Ovary (tissue), 9 donors: ENCODE data around the gene TOR3A. TPM values are rescaled to one million over a fixed set of nuclear protein-coding genes. Genes with fewer than 3 reads are reported as not detected.

Experiments used
- DNase-seq, 5 donors: peaks; one replicate each; pipeline ENCODE4 v3.0.0-alpha.2; 2019 to 2020
- H3K27ac ChIP-seq, 2 donors: fragments of 200-600 bp; one replicate each; pipeline versions ENCODE4 v1.5.1 to v1.8.0; 2019 to 2022
- H3K27me3 ChIP-seq: fragments of 200-600 bp; one replicate; pipeline ENCODE4 v1.8.0; 2022
- H3K36me3 ChIP-seq: fragments of 200-600 bp; sonication (generic); one replicate; pipeline ENCODE4 v1.5.1; 2019
- H3K4me1 ChIP-seq: one replicate; pipeline ENCODE4 v1.8.1; 2013; ENCODE audit warnings: mild to moderate bottlenecking, moderate library complexity; ENCODE audit not compliant: insufficient read depth
- H3K4me3 ChIP-seq: fragments of 200-600 bp; sonication (generic); one replicate; pipeline ENCODE4 v1.5.1; 2017
- H3K9me3 ChIP-seq, 2 donors: fragments of 200-600 bp in 1 of 2; sonication (generic) in 1 of 2; one replicate each; pipeline versions ENCODE4 v1.5.1 to v1.8.1; 2013 to 2019; ENCODE audit warnings: mild to moderate bottlenecking in 1 of 2, moderate library complexity in 1 of 2
- EP300 ChIP-seq: sonication (generic); formaldehyde crosslinking; IDR thresholded peaks from one replicate; pipeline ENCODE4 v1.6.1; 2017; ENCODE audit warnings: antibody characterized with exemption
- POLR2A ChIP-seq: fragments of 450-650 bp; IDR thresholded peaks from one replicate; pipeline ENCODE4 v1.6.1; 2017; ENCODE audit warnings: antibody characterized with exemption, mild to moderate bottlenecking, moderate library complexity
- WGBS, 3 donors: extraction: QIAGEN DNeasy Blood & Tissue Kit in 1 of 3; methylation state at CpG; one replicate each; pipeline versions ENCODE4 v1.1.5 to v1.1.7; 2013 to 2017; 5-methylcytosine and 5-hydroxymethylcytosine counted together
- intact Hi-C, 4 donors: fragments of 100-400 bp; cut with DNase I; formaldehyde crosslinking; loops; one replicate each; pipeline versions ENCODE4 v1.11.0 to v1.15.1; 2022 to 2023
- polyA plus RNA-seq, 2 donors: library from polyadenylated mRNA; stranded (reverse); fragments of 200-250 nt in 1 of 2; fragments of 350-450 nt in 1 of 2; fragmentation: Illumina TruSeq in 1 of 2; extraction: RNeasy Lipid Tissue Mini Kit (QIAGEN cat#74804) in 1 of 2; gene quantifications; one replicate each; pipeline ENCODE4 v1.2.3, GENCODE V29; 2013 to 2014
- total RNA-seq, 7 donors: library from RNA; depleted of rRNA in 2 of 7; stranded (reverse); fragments of >200 nt in 2 of 7; fragmentation: NEBNext Ultra II Directional in 3 of 7; extraction: Animal tissue kit (Norgen Biotek cat#: 25700) in 3 of 7; gene quantifications; one replicate each; pipeline versions ENCODE4 v1.1.0 to v1.2.4, GENCODE V29; 2016 to 2023
- TF ChIP-seq, protein P1 (sequence below), 3 donors: fragments of 450-650 bp in 2 of 3; fragments of 200-600 bp in 1 of 3; IDR thresholded peaks; one replicate each; pipeline versions ENCODE4 v1.5.1 to v1.8.0; 2016 to 2022; ENCODE audit warnings: antibody characterized with exemption in 3 of 3, mild to moderate bottlenecking in 1 of 3
- donor health status: DM: no; HTN: no; CAD: no; lungs with moderate emphysema.
- donor health status: DM: no; HTN: no; CAD: no.
- donor health status: Bipolar disorder and iron deficiency.
- donor health status: DM: yes; HTN: yes; CAD: no.
- donor health status: DM: no; HTN: no; CAD: no.
- donor health status: DM: yes; HTN: yes; CAD: no.

Gene TOR3A
- total and polyA plus RNA-seq, 9 donors = 17.8 to 55.0 (median 26.1) TPM

DNA sequence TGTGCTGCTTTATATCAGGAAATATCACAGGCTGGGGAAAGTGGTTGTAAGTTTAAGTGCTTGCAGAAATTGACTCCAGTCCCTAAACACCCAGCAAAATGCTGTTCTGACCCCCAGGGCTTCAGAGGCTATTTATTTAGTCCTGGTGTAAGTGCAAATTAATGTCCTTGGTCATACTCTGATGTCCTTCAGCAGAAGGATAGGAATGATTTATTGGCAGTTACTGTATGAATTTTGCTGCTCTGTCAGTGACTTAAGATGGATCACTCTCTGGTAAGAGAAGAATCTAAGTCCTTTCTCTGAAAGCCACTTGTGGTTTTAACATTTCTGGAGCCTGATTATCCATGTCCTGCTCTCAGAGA, 34.3 kb upstream of the TOR3A start:
- Histone ChIP-seq H3K4me1 (no peaks in the 10 kb centered on the region), H3K36me3 (no peaks in the 10 kb centered on the region), H3K4me3 (no peak overlapping the region), H3K27me3 (no peaks in the 10 kb centered on the region), H3K27ac (no peak overlapping the region), H3K9me3 (no peaks in the 10 kb centered on the region)
- TF ChIP-seq, protein P1, sequence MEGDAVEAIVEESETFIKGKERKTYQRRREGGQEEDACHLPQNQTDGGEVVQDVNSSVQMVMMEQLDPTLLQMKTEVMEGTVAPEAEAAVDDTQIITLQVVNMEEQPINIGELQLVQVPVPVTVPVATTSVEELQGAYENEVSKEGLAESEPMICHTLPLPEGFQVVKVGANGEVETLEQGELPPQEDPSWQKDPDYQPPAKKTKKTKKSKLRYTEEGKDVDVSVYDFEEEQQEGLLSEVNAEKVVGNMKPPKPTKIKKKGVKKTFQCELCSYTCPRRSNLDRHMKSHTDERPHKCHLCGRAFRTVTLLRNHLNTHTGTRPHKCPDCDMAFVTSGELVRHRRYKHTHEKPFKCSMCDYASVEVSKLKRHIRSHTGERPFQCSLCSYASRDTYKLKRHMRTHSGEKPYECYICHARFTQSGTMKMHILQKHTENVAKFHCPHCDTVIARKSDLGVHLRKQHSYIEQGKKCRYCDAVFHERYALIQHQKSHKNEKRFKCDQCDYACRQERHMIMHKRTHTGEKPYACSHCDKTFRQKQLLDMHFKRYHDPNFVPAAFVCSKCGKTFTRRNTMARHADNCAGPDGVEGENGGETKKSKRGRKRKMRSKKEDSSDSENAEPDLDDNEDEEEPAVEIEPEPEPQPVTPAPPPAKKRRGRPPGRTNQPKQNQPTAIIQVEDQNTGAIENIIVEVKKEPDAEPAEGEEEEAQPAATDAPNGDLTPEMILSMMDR (IDR thresholded peaks at IDR 0.05) = no peak
- TF ChIP-seq EP300 = no peak
- no peak for TF ChIP-seq POLR2A
- intact Hi-C loops = loop anchor here in 1 of 4 donors (5.0 kb wide), 1 partner anchor 1640 kb away; no protein-coding TSS in a partner anchor
- DNase-seq = no peak

DNA sequence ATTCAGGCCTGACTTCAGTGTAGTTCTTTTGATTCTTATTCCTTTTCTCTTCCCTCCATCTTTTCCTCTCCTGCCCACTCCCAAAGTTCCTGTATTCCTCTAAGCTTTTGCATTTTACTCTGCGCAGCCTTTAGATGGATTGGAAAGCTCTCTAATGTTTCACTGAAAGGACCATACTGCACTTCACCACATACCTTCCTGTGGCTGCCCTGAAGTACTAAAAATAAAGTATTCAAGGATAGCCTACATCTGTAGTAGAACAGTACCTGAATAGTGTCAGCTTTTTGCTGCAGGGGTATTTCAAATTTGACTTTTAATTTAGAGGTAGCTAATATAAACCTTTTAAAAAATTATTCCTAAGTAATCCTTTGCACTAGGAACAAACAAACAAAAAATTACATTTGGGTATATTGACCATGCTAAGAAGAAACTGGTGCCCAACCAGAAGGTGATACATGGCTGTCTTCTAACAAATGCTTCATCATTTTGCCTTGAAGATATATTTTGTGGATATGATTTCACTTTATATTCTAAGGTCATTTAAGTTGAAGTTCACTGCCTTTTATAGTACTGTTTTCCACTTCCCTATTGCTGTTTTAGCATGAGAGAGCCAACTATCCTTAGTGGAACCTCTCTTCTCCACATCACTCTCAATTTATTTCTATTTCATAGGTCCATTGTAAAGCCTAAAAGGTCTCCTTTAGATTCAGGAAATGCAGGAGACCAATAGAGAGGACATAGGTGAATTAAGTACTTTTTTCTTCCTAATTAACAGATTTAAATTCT, 33.3 kb upstream of the TOR3A start:
- H3K27ac ChIP-seq = no peak overlapping the region

DNA sequence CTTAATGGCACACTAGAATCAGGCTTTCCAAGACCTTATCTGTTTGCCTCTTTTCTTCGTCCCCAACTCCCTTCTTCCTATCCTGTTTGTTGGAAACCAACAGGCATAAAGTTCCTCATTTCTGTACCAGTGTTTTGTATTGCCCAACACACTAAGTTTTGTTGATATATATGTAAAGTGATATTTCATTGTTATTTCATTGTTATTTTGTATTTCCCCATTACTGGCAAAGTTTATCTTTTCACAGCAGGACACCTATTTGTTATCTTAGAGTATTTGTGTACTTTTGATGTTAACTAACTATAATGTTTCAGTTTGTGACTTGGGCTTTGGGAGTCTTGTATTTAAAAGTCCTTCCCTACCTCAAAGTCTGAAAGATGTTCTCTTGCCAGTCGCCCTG, 29.1 kb upstream of the TOR3A start:
- TF ChIP-seq, protein P1 (IDR thresholded peaks at IDR 0.05) = no peak
- TF ChIP-seq EP300 (no peak), POLR2A (no peak)
- Histone ChIP-seq H3K36me3 (no peaks in the 10 kb centered on the region), H3K27ac (no peak overlapping the region), H3K9me3 (no peaks in the 10 kb centered on the region), H3K4me3 (no peak overlapping the region), H3K4me1 (no peaks in the 10 kb centered on the region), H3K27me3 (no peaks in the 10 kb centered on the region)
- DNase-seq = no peak
- intact Hi-C loops = no loop called here
- 79 to 88% (median 86%) methylated on average over 2 of the region's 2 CpGs for WGBS, 3 donors

More for the DNA sequence above, 33.3 kb upstream of the TOR3A start:
- Histone ChIP-seq H3K27me3 (no peaks in the 10 kb centered on the region), H3K4me1 (no peaks in the 10 kb centered on the region), H3K36me3 (no peaks in the 10 kb centered on the region), H3K9me3 (no peaks in the 10 kb centered on the region), H3K4me3 (no peak overlapping the region)
- TF ChIP-seq, protein P1 (IDR thresholded peaks at IDR 0.05) = no peak
- TF ChIP-seq EP300 = no peak
- no peak for TF ChIP-seq POLR2A
- intact Hi-C loops = loop anchor here in 1 of 4 donors (5.0 kb wide), 1 partner anchor 1641 kb away; no protein-coding TSS in a partner anchor
- DNase-seq = no peak
- 97 to 100% (median 100%) methylated on average over 1 of the region's 1 CpG for WGBS, 3 donors

DNA sequence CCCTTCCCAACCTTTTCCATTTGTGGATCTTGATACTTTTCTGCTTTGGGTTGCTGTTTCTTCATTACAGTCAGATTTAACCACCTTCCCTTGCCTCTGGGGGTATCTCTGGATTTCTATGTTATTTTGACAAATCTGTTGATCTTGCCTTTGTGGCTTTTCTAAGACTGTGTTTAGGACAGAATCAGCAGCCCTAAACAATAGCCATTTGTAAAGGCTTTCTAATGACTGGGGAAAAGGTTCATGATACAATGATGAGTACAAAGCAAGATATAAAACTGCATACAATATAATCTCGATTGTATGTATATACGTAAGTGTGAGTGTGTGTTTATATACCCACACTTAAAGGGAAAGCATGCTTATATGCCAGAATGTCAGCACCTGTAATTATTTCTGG, 28.4 kb upstream of the TOR3A start:
- TF ChIP-seq POLR2A (no peak), EP300 (no peak)
- TF ChIP-seq, protein P1 (IDR thresholded peaks at IDR 0.05) = no peak
- WGBS, 3 donors = 94 to 99% (median 95%) methylated on average over 2 of the region's 2 CpGs
- no peak overlapping the region for H3K27ac ChIP-seq
- intact Hi-C loops = no loop called here
- no peaks in the 10 kb centered on the region for H3K4me1 ChIP-seq
- H3K4me3 ChIP-seq = no peak overlapping the region
- no peaks in the 10 kb centered on the region for H3K9me3 ChIP-seq
- no peak for DNase-seq
- H3K36me3 ChIP-seq = no peaks in the 10 kb centered on the region
- no peaks in the 10 kb centered on the region for H3K27me3 ChIP-seq
